HepG2 (cell line): Measurements from ENCODE around the gene BRD3. TPM values are rescaled to one million over a fixed set of nuclear protein-coding genes. Genes with fewer than 3 reads are reported as not detected.

Source experiments
- ETV5 ChIP-seq: IDR thresholded peaks from 2 replicates; pipeline ENCODE4 v1.6.1; 2018; ENCODE audit warnings: missing biosample characterization, missing genetic modification reagents, inconsistent platforms, borderline replicate concordance
- HNRNPUL1 ChIP-seq: fragments of 200-400 bp; formaldehyde crosslinking; IDR thresholded peaks from 2 replicates; pipeline ENCODE4 v1.6.1; 2017; ENCODE audit warnings: low read depth, mild to moderate bottlenecking, low read length, moderate library complexity
- JUN ChIP-seq: sonication (generic); formaldehyde crosslinking; IDR thresholded peaks from 2 replicates; pipeline ENCODE4 v1.4.0; 2020; ENCODE audit warnings: mild to moderate bottlenecking, missing genetic modification reagents
- MAFK ChIP-seq, 2 experiments: IDR thresholded peaks in 1 of 2; conservative IDR thresholded peaks in 1 of 2; 2 replicates each; pipeline ENCODE4 v1.6.1; 2011; ENCODE audit warnings: improper control_type of control experiment in 2 of 2, low read length in 2 of 2
- PCBP1 ChIP-seq: fragments of 200-400 bp; formaldehyde crosslinking; IDR thresholded peaks from 2 replicates; pipeline ENCODE4 v1.6.1; 2017; ENCODE audit warnings: mild to moderate bottlenecking, low read depth, low read length, borderline replicate concordance
- SPEN ChIP-seq: sonication (generic); formaldehyde crosslinking; IDR thresholded peaks from 2 replicates; pipeline ENCODE4 v1.5.1; 2020; ENCODE audit warnings: low read depth, mild to moderate bottlenecking, missing genetic modification reagents
- SYNCRIP ChIP-seq: fragments of 200-400 bp; formaldehyde crosslinking; IDR thresholded peaks from 2 replicates; pipeline ENCODE4 v1.6.1; 2018; ENCODE audit warnings: mild to moderate bottlenecking, low read depth, low read length; ENCODE audit not compliant: insufficient read depth
- TOPORS ChIP-seq: sonication (generic); formaldehyde crosslinking; IDR thresholded peaks from 2 replicates; pipeline ENCODE4 v1.8.0; 2023; ENCODE audit warnings: mild to moderate bottlenecking, missing genetic modification reagents
- U2AF1 ChIP-seq: fragments of 200-400 bp; formaldehyde crosslinking; optimal IDR thresholded peaks from 2 replicates; pipeline ENCODE3; 2017; ENCODE audit warnings: mild to moderate bottlenecking, low read depth, low read length
- ZBTB7B ChIP-seq: sonication (generic); formaldehyde crosslinking; IDR thresholded peaks from 2 replicates; pipeline ENCODE4 v1.4.0; 2020; ENCODE audit warnings: missing genetic modification reagents
- ZNF17 ChIP-seq: sonication (generic); formaldehyde crosslinking; IDR thresholded peaks from 2 replicates; pipeline ENCODE4 v1.5.0; 2020; ENCODE audit warnings: mild to moderate bottlenecking, missing genetic modification reagents
- ZNF234 ChIP-seq: sonication (generic); formaldehyde crosslinking; conservative IDR thresholded peaks from 2 replicates; pipeline ENCODE4 v1.5.1; 2020; ENCODE audit warnings: mild to moderate bottlenecking, missing genetic modification reagents
- ZNF343 ChIP-seq: sonication (generic); formaldehyde crosslinking; IDR thresholded peaks from 2 replicates; pipeline ENCODE4 v1.4.0; 2020; ENCODE audit warnings: mild to moderate bottlenecking, missing genetic modification reagents
- ZNF644 ChIP-seq: IDR thresholded peaks from 2 replicates; pipeline ENCODE4 v1.6.1; 2016; ENCODE audit warnings: low read depth
- ZNF670 ChIP-seq: sonication (generic); formaldehyde crosslinking; IDR thresholded peaks from 2 replicates; pipeline ENCODE4 v1.8.0; 2022; ENCODE audit warnings: mild to moderate bottlenecking, missing genetic modification reagents, borderline replicate concordance
- ZNF75D ChIP-seq: sonication (generic); formaldehyde crosslinking; IDR thresholded peaks from 2 replicates; pipeline ENCODE4 v1.8.1; 2023; ENCODE audit warnings: missing genetic modification reagents, mild to moderate bottlenecking, borderline replicate concordance
- polyA plus RNA-seq, 8 experiments: library from polyadenylated mRNA; depleted of rRNA in 3 of 8; stranded (reverse) in 7 of 8; unstranded in 1 of 8; fragments of >200 nt; fragmentation: Illumina TruSeq in 4 of 8; extraction: Trizol in 4 of 8; gene quantifications; 2 replicates each; pipeline versions ENCODE4 v1.2.1 to v1.2.3, GENCODE V29; 2011 to 2016; ENCODE audit warnings: low read depth in 4 of 8, missing spikeins in 1 of 8, mixed read lengths in 1 of 8; ENCODE audit not compliant: insufficient read depth in 1 of 8
- total RNA-seq, 5 experiments: library from RNA; depleted of rRNA; stranded (reverse); fragments of >200 nt; fragmentation: Illumina TruSeq; extraction: Trizol; gene quantifications; 2 replicates each; pipeline ENCODE4 v1.2.3, GENCODE V29; 2016; ENCODE audit warnings: low read depth in 1 of 5
- TF ChIP-seq, protein P1 (sequence below): sonication (generic); formaldehyde crosslinking; IDR thresholded peaks from 2 replicates; pipeline ENCODE4 v1.4.0; 2020; ENCODE audit warnings: mild to moderate bottlenecking, missing genetic modification reagents
- TF ChIP-seq, protein P2 (sequence below): sonication (generic); formaldehyde crosslinking; IDR thresholded peaks from 2 replicates; pipeline ENCODE4 v1.9.0; 2022; ENCODE audit warnings: low read depth, missing genetic modification reagents
- TF ChIP-seq, protein P3 (sequence below): IDR thresholded peaks from 2 replicates; pipeline ENCODE4 v1.6.1; 2016
- TF ChIP-seq, protein P4 (sequence below): sonication (generic); formaldehyde crosslinking; IDR thresholded peaks from 2 replicates; pipeline ENCODE4 v1.4.0; 2020; ENCODE audit warnings: missing genetic modification reagents
- TF ChIP-seq, protein P5 (sequence below): sonication (generic); formaldehyde crosslinking; IDR thresholded peaks from 2 replicates; pipeline ENCODE4 v1.4.0; 2020; ENCODE audit warnings: mild to moderate bottlenecking, missing genetic modification reagents
- TF ChIP-seq, protein P6 (sequence below): sonication (generic); formaldehyde crosslinking; IDR thresholded peaks from 2 replicates; pipeline ENCODE4 v1.8.0; 2022; ENCODE audit warnings: missing genetic modification reagents, mild to moderate bottlenecking, borderline replicate concordance

BRD3 gene
- total and polyA plus RNA-seq, 2 of the 13 experiments (the other 11 are each of a cell fraction or from before 2014, with no cell fraction given), result 5.9 to 12.9 TPM

DNA sequence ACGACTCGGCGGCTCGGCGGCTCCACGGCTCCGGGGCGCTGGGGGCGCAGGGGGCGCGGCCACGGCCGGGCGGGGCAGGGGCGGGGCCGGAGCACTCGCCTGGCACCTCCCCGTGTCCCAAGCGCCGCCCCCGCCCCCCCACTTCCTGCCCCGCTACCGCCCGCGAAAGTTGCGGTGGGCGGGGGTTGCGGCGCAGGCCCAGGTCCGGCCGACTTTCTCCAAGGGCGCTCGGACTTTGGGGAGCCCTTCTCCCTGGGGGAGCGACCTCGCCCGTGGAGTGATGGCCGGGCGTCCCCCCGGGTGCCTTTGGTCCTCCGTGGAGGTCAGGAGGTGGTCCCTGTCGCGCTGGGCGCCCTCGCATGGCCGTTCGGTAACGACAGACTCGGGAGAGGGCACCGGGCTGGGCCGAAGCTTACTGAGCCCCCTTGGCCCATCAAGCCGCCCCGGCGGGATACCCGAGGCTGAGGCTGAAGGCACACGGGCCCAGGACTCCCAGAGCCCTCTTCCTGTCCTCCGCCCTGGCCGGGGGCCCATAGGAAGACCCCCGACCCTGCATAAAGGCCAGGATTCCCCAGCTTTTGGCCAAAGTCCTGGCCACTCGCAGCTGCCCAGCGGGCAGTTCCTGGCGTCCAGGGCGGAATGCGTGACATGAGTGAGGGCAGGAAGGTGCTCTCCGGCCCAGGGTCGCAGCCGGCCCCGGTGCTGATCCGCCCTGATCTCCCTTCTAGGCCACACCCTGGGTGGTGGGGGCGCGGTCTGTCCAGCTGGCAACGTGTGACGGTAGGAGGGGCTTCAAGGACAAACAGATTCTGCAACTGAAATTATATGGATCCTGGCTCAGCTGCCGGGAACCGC is 74.8 kb downstream of the BRD3 start (continued):
- TF ChIP-seq MAFK (conservative IDR thresholded peaks at IDR 0.05 in 1 of 2, IDR thresholded peaks at IDR 0.05 in 1 of 2; ENCODE audit: low read length in 2 of 2), result no peak
- TF ChIP-seq, protein P1, sequence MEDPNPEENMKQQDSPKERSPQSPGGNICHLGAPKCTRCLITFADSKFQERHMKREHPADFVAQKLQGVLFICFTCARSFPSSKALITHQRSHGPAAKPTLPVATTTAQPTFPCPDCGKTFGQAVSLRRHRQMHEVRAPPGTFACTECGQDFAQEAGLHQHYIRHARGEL (CRISPR knock-in tag), result peak; percentile 66; the same call in 1 of the 2 replicates
- TF ChIP-seq, protein P2, sequence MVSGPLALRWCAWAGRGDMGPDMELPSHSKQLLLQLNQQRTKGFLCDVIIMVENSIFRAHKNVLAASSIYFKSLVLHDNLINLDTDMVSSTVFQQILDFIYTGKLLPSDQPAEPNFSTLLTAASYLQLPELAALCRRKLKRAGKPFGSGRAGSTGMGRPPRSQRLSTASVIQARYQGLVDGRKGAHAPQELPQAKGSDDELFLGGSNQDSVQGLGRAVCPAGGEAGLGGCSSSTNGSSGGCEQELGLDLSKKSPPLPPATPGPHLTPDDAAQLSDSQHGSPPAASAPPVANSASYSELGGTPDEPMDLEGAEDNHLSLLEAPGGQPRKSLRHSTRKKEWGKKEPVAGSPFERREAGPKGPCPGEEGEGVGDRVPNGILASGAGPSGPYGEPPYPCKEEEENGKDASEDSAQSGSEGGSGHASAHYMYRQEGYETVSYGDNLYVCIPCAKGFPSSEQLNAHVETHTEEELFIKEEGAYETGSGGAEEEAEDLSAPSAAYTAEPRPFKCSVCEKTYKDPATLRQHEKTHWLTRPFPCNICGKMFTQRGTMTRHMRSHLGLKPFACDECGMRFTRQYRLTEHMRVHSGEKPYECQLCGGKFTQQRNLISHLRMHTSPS (CRISPR knock-in tag), result 0 out of 2 replicates have a peak, but pooled peaks have one; percentile 38
- TF ChIP-seq ZNF670, result no peak
- TF ChIP-seq, protein P3, sequence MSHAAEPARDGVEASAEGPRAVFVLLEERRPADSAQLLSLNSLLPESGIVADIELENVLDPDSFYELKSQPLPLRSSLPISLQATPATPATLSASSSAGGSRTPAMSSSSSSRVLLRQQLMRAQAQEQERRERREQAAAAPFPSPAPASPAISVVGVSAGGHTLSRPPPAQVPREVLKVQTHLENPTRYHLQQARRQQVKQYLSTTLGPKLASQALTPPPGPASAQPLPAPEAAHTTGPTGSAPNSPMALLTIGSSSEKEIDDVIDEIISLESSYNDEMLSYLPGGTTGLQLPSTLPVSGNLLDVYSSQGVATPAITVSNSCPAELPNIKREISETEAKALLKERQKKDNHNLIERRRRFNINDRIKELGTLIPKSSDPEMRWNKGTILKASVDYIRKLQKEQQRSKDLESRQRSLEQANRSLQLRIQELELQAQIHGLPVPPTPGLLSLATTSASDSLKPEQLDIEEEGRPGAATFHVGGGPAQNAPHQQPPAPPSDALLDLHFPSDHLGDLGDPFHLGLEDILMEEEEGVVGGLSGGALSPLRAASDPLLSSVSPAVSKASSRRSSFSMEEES (CRISPR knock-in tag), result 0 out of 2 replicates have a peak, but pooled peaks have one; percentile 40
- TF ChIP-seq SPEN, result peak; percentile 65; the same call in 1 of the 2 replicates
- TF ChIP-seq SYNCRIP, result no peak
- no peak for TF ChIP-seq U2AF1
- TF ChIP-seq ZNF17, result no peak
- TF ChIP-seq JUN (CRISPR knock-in tag), result no peak
- TF ChIP-seq, protein P4, sequence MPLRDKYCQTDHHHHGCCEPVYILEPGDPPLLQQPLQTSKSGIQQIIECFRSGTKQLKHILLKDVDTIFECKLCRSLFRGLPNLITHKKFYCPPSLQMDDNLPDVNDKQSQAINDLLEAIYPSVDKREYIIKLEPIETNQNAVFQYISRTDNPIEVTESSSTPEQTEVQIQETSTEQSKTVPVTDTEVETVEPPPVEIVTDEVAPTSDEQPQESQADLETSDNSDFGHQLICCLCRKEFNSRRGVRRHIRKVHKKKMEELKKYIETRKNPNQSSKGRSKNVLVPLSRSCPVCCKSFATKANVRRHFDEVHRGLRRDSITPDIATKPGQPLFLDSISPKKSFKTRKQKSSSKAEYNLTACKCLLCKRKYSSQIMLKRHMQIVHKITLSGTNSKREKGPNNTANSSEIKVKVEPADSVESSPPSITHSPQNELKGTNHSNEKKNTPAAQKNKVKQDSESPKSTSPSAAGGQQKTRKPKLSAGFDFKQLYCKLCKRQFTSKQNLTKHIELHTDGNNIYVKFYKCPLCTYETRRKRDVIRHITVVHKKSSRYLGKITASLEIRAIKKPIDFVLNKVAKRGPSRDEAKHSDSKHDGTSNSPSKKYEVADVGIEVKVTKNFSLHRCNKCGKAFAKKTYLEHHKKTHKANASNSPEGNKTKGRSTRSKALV (CRISPR knock-in tag), result no peak
- TF ChIP-seq ZNF75D (CRISPR knock-in tag), result no peak
- no peak for TF ChIP-seq HNRNPUL1
- TF ChIP-seq ZBTB7B (CRISPR knock-in tag), result peak; percentile 64
- peak; percentile 85 for TF ChIP-seq ETV5 (CRISPR knock-in tag)
- no peak for TF ChIP-seq ZNF343 (CRISPR knock-in tag)
- TF ChIP-seq ZNF234 (CRISPR knock-in tag), result no peak
- TF ChIP-seq, protein P5, sequence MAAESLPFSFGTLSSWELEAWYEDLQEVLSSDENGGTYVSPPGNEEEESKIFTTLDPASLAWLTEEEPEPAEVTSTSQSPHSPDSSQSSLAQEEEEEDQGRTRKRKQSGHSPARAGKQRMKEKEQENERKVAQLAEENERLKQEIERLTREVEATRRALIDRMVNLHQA (CRISPR knock-in tag), result no peak
- TF ChIP-seq PCBP1, result no peak
- TF ChIP-seq, protein P6, sequence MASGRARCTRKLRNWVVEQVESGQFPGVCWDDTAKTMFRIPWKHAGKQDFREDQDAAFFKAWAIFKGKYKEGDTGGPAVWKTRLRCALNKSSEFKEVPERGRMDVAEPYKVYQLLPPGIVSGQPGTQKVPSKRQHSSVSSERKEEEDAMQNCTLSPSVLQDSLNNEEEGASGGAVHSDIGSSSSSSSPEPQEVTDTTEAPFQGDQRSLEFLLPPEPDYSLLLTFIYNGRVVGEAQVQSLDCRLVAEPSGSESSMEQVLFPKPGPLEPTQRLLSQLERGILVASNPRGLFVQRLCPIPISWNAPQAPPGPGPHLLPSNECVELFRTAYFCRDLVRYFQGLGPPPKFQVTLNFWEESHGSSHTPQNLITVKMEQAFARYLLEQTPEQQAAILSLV (CRISPR knock-in tag), result peak; percentile 67; the same call in 1 of the 2 replicates
- TF ChIP-seq TOPORS (CRISPR knock-in tag), result no peak
- TF ChIP-seq ZNF644 (CRISPR knock-in tag), result no peak
